NCI-H1105 (cell line): ENCODE measurements around the gene VWA3B.
"Not testable (repeated sequence)": the region's sequence is repeated elsewhere in the genome, so short reads cannot be mapped to it uniquely, and the experiment has no call there.

Experiments
- DNase-seq: peaks from one replicate; lab custom pipeline; 2025; lab: John Stamatoyannopoulos, UW

The VWA3B gene

DNA sequence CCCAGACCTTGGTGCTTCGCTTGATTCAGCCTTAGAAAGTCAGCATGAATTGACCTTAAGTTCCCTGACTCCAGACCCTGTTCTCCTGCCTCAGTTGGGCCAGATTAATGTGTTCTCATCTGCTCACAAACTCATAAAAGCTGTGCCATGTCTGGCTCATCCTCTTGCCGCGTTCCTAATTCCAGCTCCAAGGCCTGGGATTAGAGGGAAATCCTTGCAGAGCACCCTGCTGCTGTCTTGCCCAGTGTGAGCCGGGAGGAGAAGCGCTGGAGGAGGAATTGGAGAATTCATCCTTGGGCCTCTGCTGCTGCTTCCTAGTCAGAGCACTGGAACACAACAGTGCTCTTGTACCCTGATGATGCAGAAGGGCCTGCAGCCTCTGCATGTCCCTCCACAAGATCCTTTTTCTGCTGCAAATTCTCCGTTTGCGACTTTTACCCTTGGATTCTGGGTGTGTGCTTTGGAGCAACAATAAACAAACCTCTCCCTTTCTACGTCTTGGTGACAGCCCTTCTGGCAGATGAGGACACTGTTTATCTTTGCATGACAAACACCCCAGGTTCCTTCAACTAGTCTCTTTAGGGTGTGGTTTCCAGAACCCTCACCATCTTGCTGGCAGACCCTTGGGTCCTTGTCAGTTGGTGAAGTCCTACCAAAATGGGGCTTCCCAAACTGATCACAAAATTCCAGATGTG lies 212.4 kb downstream of the VWA3B start:
- DNase-seq, result no peak

DNA sequence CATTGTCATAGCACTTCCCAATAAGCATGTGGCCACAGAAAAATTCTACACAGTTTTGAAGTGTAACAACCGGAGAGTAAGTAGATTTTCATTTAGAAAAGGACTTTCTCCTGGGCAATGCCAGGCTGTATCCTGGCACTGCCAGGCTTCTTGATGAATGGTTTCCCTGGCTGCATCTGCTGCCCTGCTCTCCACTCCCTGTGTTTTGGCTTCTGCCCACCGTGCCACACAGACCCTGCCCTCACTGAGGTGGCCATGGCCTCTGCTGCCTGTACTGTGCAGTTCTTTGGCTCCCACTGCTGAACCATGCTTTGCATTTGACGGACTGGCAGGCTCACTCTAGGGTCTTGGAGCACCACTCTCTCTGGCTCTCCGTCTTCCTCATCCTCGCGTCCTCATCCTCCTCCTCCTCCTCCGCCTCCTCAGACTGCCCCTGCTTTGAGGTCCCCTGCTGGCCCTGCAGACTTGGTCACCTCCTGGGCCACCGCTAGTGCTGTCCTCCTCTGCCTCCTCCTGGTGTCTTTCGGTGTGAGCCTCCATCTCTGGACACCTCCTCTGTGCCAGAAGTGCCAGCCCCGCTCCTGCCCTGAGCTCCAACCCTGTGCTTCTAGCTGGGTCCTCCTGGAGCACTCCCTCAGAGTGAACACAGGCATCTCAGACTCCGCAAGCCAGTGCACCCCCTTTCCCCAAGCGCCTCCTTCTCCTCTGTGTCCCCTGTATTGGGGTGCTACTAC lies 213.3 kb downstream of the VWA3B start:
- no peak for DNase-seq

DNA sequence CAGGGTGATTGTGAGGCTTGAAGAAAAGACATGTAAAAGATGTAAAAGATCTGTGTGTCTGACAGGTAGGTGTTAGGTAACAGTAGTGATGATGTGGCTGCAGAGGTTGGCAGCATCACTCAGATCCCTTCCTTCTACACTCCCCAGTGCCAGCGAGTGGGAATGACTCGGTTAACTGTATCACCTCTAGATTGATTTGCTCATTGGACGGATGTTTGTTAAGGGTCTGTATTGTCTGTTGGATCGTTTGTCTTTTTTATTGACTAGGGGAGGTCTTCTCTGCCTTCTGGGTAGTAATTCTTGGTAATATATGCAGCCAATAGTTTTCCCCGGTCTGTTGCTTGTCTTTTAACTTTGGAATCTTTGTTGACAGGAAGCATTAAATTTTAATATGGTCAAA lies 214.5 kb downstream of the VWA3B start:
- DNase-seq, result no peak

DNA sequence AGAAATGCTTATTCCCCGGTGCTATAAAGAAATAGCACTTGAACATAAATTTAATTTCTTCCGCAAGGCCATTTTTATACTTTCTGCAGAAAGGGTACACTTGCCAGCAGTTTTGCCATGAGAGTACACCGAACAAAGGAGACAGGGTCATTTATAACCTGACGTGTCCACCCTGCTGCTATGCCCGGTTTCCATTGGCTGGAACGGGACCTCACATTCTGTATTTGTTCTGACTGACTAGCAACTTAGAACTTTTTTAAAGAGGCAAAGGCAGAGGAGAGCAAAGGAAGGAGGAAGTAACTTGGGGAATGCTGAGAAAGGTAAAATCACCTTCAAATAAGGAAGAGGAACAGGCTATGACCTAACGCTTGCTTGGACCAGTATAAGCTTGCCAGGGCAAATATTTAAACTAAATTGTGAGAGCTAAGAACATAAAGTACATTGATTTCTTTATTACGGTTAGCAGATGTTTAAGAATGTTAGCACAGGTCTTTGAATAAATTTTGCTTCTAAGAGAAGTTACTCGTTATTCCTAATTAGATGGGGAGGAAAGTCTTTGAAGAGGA lies 220.2 kb downstream of the VWA3B start:
- not testable (repeated sequence) for DNase-seq

DNA sequence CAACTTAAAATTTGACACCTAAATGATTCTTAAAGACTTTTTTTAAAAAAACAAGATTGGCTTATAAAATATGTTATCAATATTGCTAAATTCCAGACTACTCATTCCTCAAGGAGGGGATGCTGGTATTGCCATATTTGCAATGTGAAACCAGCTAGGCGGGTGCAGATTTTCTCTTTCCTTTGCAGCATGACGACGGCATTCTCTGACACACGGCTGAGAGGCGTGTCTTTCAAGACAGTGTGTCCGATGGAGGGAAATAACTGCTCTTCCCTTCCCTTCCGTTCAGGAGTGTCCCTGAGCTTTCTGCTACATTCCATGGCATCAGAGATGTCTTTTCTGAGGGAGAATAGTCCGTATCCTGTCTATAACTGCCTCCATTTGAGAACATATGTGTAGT lies 221.1 kb downstream of the VWA3B start:
- DNase-seq, result no peak

DNA sequence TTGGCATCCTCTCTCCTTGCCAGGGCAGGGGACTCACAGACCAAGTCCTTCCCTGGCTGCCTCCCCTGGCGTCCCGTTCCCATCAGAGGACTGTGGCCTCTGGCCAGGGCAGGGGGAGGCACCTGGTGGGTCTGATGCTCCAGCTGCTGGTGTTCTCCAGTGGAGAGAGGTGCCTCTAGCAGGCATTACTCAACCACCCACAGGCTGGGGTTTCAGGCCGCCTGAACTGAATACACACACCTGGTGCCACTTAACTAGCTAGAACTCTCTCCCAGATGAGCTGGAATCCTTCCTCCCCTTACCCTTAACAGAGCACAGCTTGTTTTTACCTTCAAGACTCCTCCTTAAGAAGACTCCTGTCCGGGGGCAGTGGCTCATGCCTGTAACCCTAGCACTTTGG lies 221.6 kb downstream of the VWA3B start:
- DNase-seq, result no peak

DNA sequence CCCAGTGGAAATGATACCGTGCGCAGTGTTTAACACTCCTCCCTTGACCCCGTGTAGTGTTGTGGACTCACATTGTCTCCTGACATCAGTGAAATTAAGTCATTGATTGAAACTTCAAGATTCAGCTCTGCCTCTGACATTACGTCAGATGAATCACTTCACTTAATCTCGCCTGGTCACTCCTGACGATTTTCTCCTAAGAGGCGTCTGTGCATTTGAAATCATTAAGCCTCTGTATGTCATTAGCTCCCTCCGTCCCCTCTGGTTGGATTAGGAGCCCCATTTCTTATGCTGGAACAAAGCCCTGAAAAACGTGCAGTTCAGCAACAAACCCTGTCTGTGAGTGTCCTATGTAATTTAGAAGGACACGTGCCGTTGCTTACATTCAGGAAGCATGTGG lies 222.6 kb downstream of the VWA3B start:
- no peak for DNase-seq

DNA sequence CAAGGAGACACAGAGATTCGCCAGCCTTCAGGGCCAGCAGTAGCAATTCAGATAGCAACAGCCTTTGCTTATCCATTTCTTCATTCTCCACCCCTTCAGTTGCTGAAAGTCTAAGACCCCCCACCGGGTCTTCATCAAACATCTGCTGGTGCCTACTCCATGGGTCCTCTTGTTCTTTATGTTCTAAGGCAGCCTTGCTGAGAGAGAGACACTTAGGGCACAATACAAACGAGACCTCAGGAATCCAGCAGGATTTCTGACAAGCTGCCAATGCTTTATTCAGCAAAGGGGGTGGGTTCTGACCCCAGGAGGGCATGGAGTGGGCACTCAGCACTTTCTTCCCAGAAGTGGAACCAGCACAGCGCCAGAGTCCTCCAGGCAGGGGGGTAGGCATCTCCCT lies 223.0 kb downstream of the VWA3B start:
- DNase-seq, result no peak

DNA sequence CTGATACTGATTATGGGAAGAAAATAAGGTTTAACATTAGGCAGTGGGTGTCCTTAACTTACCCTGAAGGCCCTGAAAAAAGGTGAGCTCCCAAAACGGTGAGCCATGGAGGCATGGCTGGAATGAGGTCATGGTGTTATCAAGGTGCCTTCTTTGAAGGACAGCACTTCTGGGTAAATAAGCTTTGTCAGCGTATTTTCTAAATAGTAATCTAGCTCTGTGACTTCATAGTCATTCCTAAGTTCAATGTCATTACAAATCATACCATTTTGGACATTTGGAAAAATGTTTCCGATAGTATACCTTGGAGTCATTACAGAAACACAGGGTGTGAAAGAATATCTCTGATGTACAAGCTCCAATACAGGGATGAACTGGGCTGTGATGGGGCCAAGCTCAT lies 224.1 kb downstream of the VWA3B start:
- no peak for DNase-seq

DNA sequence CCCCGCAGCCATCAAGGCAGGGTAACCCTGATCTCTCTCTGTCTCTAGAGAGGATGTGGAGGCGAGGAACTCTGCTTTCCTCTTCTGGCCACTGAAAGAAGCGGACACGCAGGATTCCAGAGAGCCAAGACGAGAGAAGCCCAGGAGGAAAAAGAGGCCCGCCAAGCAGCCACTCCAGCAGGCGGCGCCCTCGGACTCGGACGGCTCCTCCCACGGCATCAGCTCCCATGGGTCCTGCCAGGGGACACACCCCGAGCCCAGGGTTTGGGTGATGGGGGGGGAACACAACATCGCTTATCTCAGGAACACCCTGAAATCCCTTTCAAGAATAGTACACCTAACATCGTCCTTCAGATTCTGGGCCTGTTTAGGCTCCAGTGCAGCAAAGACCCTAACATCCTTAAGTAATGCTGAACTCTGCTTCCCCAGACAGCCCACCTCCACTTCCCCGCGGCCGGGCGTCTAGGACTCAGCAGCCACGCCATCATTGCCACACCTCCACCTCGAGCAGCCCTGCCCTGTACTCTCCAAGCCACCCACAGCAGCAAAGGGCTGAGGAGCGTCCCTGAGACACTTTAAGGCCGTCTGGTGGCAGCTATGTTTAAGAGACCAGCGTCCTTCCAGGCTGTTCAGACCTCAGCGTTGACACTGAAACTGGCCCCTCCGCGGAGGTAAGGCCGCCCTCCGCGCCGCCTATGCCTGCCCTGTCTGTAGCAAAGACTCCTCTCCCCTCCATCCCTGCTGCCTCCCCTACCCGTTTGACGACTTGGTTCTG lies 225.0 kb downstream of the VWA3B start:
- DNase-seq, result no peak

DNA sequence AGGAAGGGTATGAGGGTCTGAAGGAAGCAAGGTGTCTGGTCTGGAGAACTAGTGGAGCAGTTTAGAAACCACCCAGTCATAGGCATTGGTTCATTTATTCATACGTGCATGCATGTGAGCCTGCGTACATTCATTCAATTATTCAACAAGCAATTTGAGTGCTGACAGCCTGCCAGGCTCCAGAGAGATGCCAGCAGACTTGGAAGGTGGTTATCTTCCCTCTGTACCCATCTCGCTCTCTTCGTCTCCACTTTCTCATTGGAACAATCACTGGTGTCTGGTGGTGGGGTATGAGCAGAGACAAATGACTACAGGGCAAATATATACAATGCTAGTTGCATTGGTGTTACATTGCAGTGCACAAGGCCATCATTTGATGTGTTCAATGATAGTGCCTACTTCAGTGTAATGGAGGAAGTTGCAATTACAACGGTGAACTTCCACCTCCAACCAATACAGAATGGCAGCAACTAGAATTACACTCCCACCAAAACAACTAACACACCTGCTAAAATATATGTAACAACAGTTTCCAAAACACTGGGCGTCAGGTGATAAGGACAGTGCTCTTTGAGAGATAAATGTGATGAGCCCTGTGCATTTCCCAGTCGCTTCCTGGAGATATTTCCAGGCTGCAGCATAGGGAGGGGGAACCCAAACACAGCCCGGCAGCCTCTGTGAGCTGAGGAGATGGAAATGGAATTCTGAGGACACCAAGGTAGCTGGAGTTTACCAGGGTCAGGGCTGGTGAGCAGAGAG lies 226.7 kb downstream of the VWA3B start:
- DNase-seq, result no peak

DNA sequence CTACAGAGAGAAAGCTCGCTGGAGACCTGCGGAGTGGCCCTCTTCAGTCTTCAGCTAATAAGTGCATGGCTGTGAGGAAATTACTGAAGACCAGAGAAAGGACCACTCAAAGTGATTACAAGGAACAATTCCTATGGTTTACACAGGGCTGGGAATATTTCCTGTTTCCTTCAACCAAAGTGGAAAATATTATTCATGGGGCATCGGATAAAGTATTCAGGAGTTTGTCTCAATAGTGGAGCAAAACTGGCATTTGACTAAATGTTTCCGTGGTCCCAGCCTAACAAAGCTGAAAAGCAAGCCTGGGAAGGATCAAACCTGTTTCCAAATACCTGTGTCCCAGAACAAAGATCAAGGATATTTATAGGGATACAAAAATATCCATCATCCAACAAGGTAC lies 227.3 kb downstream of the VWA3B start:
- no peak for DNase-seq

DNA sequence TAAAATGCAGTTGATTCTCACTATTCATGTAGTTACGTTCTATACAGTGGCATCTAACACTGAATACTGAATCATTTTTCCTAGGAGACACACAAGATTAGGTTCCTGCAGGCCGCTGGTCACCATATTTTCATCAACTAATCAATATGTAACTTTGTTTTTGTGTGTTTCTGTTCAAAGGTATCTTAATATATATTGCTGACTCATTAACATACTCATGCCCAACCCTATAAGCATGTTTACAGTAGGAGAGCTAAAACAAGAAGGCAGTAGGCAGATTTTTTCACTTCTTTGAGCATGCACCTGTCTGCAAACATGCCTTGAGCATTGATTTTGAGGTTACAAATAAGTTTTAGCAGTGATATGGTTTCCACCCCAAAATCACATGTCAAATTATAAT lies 229.0 kb downstream of the VWA3B start:
- DNase-seq, result no peak

DNA sequence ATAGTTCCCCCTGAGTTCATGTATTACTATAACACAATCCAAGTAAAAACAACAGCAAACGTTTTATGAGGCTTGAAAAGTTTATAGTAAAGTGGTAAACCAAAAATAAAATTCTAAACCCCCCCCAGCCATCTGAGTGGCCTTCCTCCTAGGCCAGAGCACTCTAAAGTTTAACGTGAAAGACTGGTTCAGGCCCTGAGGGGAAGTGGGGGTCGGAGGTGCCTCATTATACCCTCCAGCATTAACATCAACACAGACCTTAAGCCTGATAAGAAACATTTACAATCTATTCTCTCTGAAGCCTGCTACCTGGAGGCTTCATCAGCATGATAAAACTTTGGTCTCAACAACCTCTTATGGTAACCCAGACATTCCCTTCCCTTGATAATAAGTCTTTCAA lies 230.2 kb downstream of the VWA3B start:
- no peak for DNase-seq

DNA sequence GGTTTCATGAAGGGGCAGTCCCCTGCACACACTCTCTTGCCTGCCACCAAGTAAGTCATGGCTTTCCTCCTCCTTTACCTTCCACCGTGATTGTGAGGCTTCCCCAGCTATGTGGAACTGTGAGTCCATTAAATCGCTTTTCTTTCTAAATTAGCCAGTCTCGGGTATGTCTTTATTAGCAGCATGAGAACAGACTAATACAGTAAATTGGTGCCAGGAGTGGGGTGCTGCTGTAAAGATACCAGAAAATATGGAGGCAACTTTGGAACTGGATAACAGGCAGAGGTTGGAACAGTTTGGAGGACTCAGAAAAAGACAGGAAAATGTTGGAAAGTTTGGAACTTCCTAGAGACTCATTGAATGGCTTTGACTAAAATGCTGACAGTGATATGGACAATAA lies 233.2 kb downstream of the VWA3B start:
- DNase-seq, result not testable (repeated sequence)

DNA sequence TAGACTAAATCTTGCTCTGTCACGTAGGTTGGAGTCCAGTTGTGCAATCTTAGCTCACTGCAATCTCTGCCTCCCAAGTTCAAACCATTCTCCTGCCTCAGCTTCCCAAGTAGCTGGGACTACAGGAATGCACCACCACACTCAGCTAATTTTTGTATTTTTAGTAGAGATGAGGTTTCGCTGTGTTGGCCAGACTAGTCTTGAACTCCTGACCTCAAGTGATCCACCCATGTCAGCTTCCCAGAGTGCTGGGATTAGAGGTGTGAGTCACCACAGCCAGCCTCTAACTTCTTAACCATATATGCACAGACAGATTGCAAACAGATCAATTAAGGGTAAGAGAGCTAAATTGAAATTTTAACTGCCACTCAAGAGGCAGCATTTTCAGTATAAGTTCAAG lies 237.2 kb downstream of the VWA3B start:
- DNase-seq, result no peak

DNA sequence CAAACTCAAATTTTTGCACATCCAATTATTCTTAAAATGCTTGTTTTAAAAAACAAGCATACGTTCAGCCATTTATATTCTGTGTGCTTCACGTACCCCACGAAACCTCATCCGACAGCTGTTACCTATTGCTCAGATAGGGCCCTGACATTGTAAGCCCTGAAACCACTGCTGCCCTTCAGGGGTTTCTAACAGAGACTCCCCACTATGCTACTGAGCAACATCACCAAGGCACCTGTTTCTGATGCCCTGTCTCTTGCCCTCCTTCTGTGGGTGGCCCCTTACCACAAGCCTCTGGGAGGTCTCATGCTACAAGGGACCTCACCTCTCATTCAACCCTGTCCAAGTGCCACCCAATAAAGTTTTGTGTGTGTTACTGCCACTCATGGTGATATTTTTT lies 240.8 kb downstream of the VWA3B start:
- no peak for DNase-seq

DNA sequence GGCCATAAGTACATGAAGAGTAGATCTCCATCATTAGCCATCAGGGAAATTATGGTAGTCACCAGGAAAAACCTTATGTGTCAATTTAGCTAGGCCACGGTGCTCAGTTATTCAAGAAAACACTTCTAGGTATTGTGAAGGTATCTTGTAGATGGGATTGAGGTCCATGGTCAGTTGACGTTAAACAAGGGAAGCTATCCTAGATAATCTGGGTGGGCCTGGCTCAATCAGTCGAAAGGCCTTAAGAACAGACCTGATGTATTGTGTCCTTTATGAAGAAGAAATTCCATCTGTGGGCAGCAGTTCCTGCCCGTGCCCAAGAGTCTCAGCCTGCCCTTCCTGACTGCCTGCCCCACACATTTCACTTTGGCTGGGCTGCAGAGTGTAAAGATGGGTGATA lies 242.6 kb downstream of the VWA3B start:
- DNase-seq, result no peak

DNA sequence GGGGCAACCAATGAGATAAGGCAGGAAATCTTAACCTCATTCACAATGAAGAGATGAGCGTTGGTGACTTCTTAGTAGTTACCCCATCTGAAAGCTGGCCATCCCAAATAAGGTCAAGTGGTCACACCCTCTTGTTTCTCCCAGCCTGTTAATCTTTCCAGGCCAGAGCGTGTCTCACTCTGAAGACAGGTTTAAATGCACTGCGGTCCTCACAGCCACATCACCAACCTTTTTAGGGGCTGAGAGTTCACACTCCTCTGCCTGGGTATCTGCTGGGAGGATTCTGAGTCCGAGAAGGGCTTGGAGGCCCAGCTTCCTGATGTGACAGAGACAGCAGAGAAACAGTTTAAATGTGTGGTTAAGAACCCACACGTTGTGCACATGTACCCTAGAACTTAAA lies 246.0 kb downstream of the VWA3B start:
- DNase-seq, result no peak

DNA sequence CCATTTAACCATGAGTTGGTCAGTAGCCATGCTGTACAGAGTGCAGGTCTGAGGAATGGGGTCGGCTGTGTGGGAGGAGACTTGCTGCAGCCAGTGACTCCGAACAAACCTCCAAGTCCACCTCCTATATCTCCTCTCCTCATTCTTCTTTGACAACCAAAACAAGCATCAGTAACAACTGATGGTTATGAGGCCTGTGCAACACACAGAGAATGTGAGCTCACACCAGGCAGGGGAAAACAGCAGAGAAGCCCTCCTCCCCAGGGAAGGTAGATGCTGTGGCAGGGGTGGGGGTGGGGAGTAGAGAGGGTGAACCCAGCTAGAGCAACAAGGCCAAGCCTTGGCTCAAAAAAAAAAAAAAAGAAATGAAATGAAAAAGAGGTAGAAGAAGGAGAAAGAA lies 247.0 kb downstream of the VWA3B start:
- no peak for DNase-seq

DNA sequence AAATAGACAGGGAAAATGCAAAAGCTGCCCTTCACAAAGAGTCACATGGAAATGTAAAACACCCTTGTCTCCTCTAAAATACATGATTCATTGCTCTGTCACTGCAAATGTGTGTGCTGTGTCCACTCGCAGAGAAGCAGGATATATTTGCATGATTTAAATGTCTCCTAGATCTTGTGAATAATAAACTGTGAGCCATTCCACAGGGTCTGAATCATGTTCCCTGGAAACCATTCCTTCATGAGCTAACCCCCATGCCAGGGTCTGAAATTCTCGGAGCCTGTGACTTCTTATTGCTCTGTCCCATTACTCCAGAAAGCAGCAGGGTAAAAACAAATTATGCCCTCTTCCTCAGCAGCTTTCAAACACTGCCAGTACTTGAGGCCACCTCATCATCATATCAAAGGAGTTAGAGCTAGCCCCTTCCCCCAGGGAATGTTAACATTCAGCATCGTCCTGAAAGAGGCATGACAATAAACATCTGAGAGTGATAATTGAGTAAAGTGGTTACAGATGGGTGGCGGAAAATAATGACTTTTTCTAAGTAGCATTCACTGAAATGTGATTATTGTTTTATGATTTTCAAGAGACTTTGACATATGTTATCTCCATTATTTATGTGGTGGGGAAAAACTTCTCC lies 247.6 kb downstream of the VWA3B start:
- DNase-seq, result peak; percentile 87

DNA sequence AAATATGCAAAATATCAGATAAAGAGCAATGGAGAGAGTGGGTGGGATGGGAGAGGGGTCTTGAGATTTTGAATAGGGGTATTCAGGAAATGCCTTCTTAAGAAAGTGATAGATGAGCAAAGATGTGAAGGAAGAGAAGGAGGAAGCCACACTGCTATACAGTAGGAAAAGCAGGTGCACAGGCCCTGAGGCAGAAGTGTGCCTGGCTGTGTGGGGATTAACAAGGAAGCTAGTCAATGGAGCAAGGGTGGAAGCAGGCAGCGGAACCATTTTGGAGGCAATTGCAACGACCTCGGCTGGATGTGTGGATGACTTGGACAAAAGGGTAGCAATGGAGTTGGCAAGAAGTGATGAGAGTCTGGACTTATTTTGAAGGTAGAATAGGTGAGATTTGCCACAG lies 248.3 kb downstream of the VWA3B start:
- DNase-seq, result no peak
